K562 (cell line): ENCODE measurements around the gene GATAD2B. TPM values are rescaled to one million over a fixed set of nuclear protein-coding genes. Genes with fewer than 3 reads are reported as not detected.

Source experiments
- ATAC-seq: fragments of 200-7000 bp; cut with Tn5 transposase; 3 replicates; pipeline ENCODE4 v1.9.1; 2020; ENCODE audit warnings: moderate library complexity
- BruUV-seq: library from RNA; stranded (reverse); fragments of 400-500 nt; replicated peaks from 2 replicates; lab custom pipeline; 2021; lab: Mats Ljungman, UMichigan
- CTCF ChIA-PET: fragments of 300-600 bp; formaldehyde crosslinking; extraction: SDS; loops from one replicate; lab custom pipeline; 2021; ENCODE audit warnings: low intra/inter-chr PET ratio; lab: Yijun Ruan, JAX
- POLR2A ChIA-PET: fragments of 300-600, 350-650 bp; sonication (Branson Sonifier 250); formaldehyde crosslinking; extraction: SDS; loops from one replicate; lab custom pipeline; 2021; ENCODE audit warnings: antibody characterized with exemption, inconsistent platforms; lab: Yijun Ruan, JAX
- DNase-seq, 4 experiments: peaks; one replicate each; pipeline versions ENCODE4 v3.0.0 to v3.0.0-alpha.2; 2011 to 2018; ENCODE audit warnings: low spot score in 3 of 4, mixed read lengths in 3 of 4; ENCODE audit errors: extremely low read depth in 1 of 4
- FAIRE-seq: peaks from 2 replicates; lab custom pipeline; 2011; peaks lifted over from hg19 to GRCh38; lab: Jason Lieb, UNC
- H2AFZ ChIP-seq: 2 replicates; pipeline ENCODE4 v1.6.0; 2011; ENCODE audit warnings: low read depth, low read length, control low read depth, inconsistent platforms
- H3K27ac ChIP-seq: fragments of 200-600 bp; 3 replicates; pipeline ENCODE4 v1.8.0; 2011; ENCODE audit warnings: low read depth, mild to moderate bottlenecking, control low read depth, inconsistent platforms, low read length, moderate library complexity, mixed read lengths; ENCODE audit errors: extremely low read depth
- H3K27me3 ChIP-seq, 2 experiments: fragments of 300-600 bp in 1 of 2; 2 replicates in 1 of 2; 3 replicates in 1 of 2; pipeline versions ENCODE4 v1.6.0 to v1.8.0; 2011; ENCODE audit warnings: inconsistent platforms in 2 of 2, low read length in 2 of 2, mild to moderate bottlenecking in 1 of 2, mixed read lengths in 1 of 2, moderate library complexity in 1 of 2; ENCODE audit not compliant: control insufficient read depth in 2 of 2, insufficient read depth in 2 of 2
- H3K36me3 ChIP-seq: fragments of 300-600 bp; 3 replicates; pipeline ENCODE4 v1.8.0; 2011; ENCODE audit warnings: mild to moderate bottlenecking, low read length, inconsistent platforms; ENCODE audit not compliant: control insufficient read depth, insufficient read depth
- H3K4me1 ChIP-seq, 2 experiments: fragments of 200-600 bp in 1 of 2; replicated peaks in 1 of 2; 2 replicates in 1 of 2; 3 replicates in 1 of 2; pipeline versions ENCODE4 v1.5.1 to v1.8.0; 2011; ENCODE audit warnings: inconsistent platforms in 2 of 2, low read length in 2 of 2, mild to moderate bottlenecking in 1 of 2, mixed read lengths in 1 of 2, moderate library complexity in 1 of 2; ENCODE audit not compliant: control insufficient read depth in 2 of 2, insufficient read depth in 2 of 2
- H3K4me2 ChIP-seq: 2 replicates; pipeline ENCODE4 v1.6.1; 2011; ENCODE audit warnings: low read length, control low read depth, inconsistent platforms, mixed read lengths; ENCODE audit not compliant: insufficient read depth
- H3K4me3 ChIP-seq: fragments of 200-600 bp; sonication (generic), shearing (Covaris generic); 2 replicates; pipeline ENCODE4 v1.5.1; 2016; ENCODE audit warnings: control low read depth, inconsistent platforms
- H3K79me2 ChIP-seq: fragments of 200-600 bp; 3 replicates; pipeline ENCODE4 v1.8.0; 2011; ENCODE audit warnings: low read length, inconsistent platforms; ENCODE audit not compliant: control insufficient read depth, insufficient read depth
- H3K9ac ChIP-seq, 2 experiments: 2 replicates each; pipeline versions ENCODE4 v1.6.0 to v1.6.1; 2011; ENCODE audit warnings: low read depth in 2 of 2, low read length in 2 of 2, control low read depth in 1 of 2, inconsistent platforms in 1 of 2, mild to moderate bottlenecking in 1 of 2, mixed read lengths in 1 of 2; ENCODE audit not compliant: insufficient read depth in 1 of 2
- H3K9me1 ChIP-seq: one replicate; pipeline ENCODE4 v1.6.0; 2011; ENCODE audit warnings: inconsistent platforms, mild to moderate bottlenecking, low read length, moderate library complexity; ENCODE audit not compliant: control insufficient read depth, insufficient read depth
- H3K9me3 ChIP-seq: replicated peaks from 2 replicates; pipeline ENCODE4 v1.5.1; 2011; ENCODE audit warnings: low read depth, low read length, inconsistent platforms; ENCODE audit not compliant: control insufficient read depth, insufficient read depth
- H4K20me1 ChIP-seq: replicated peaks from 2 replicates; pipeline ENCODE4 v1.6.1; 2011; ENCODE audit warnings: low read length, inconsistent platforms, mixed read lengths; ENCODE audit not compliant: control insufficient read depth, insufficient read depth
- BRF1 ChIP-seq: IDR thresholded peaks from 3 replicates; pipeline ENCODE4 v1.6.1; 2011; ENCODE audit warnings: borderline replicate concordance, mild to moderate bottlenecking; ENCODE audit not compliant: insufficient read length; ENCODE audit errors: extremely low read depth
- CCAR2 ChIP-seq: fragments of 200-400 bp; formaldehyde crosslinking; IDR thresholded peaks from 2 replicates; pipeline ENCODE4 v1.6.1; 2017; ENCODE audit warnings: mild to moderate bottlenecking, low read depth, low read length
- CTCF ChIP-seq, 3 experiments: IDR thresholded peaks in 2 of 3; conservative IDR thresholded peaks in 1 of 3; 2 replicates each; pipeline ENCODE4 v1.5.1; 2011 to 2012; ENCODE audit warnings: low read length in 3 of 3, mild to moderate bottlenecking in 3 of 3, control low read depth in 2 of 3, improper control_type of control experiment in 1 of 3, inconsistent platforms in 1 of 3, low read depth in 1 of 3, mixed read lengths in 1 of 3, moderate library complexity in 1 of 3; ENCODE audit not compliant: insufficient read depth in 2 of 3
- PKNOX1 ChIP-seq: fragments of 450-650 bp; IDR thresholded peaks from 2 replicates; pipeline ENCODE4 v1.6.1; 2016
- WGBS: fragments of 100-300 bp; shearing (Covaris generic); methylation state at CpG from one replicate; pipeline ENCODE4 v1.1.6; 2016; ENCODE audit warnings: low coverage, mixed read lengths; ENCODE audit not compliant: insufficient coverage; ENCODE audit errors: missing lambda C conversion rate; 5-methylcytosine and 5-hydroxymethylcytosine counted together
- in situ Hi-C: fragments of 300-500 bp; cut with MboI; formaldehyde crosslinking; loops from 4 replicates; pipeline ENCODE4 v1.15.0; 2018; ENCODE audit warnings: inconsistent platforms, mixed read lengths
- intact Hi-C: fragments of 100-400 bp; cut with micrococcal nuclease; formaldehyde crosslinking; loops from 2 replicates; pipeline ENCODE4 v1.14.2; 2022
- polyA plus RNA-seq, 8 experiments: library from polyadenylated mRNA; depleted of rRNA in 4 of 8; stranded (reverse) in 5 of 8; unstranded in 3 of 8; fragments of >200 nt; fragmentation: Nextera tagmentation in 2 of 8; fragmentation: Illumina TruSeq in 1 of 8; extraction: Ambion mirVana in 2 of 8; extraction: Trizol in 1 of 8; gene quantifications; 2 replicates each; pipeline versions ENCODE4 v1.2.1 to v1.2.3, GENCODE V29; 2011 to 2014; ENCODE audit warnings: inconsistent platforms in 1 of 8, missing spikeins in 1 of 8
- total RNA-seq, 7 experiments: library from RNA; depleted of rRNA in 6 of 7; stranded (reverse); fragments of >200 nt in 6 of 7; fragmentation: Illumina TruSeq in 2 of 7; extraction: Trizol in 2 of 7; gene quantifications; 2 replicates each; pipeline versions ENCODE4 v1.2.1 to v1.2.3, GENCODE V29; 2011 to 2021; ENCODE audit warnings: low replicate concordance in 1 of 7
- TF ChIP-seq, protein P1 (sequence below): fragments of 450-650 bp; formaldehyde crosslinking; IDR thresholded peaks from 2 replicates; pipeline ENCODE4 v1.4.0; 2022; ENCODE audit warnings: missing genetic modification characterization
- TF ChIP-seq, protein P2 (sequence below), 2 experiments: fragments of 450-650 bp in 1 of 2; IDR thresholded peaks; 2 replicates each; pipeline ENCODE4 v1.6.1; 2011 to 2017; ENCODE audit warnings: low read depth in 2 of 2, antibody characterized with exemption in 1 of 2, borderline replicate concordance in 1 of 2, low read length in 1 of 2, mild to moderate bottlenecking in 1 of 2, mixed read lengths in 1 of 2; ENCODE audit not compliant: control insufficient read depth in 1 of 2

Gene GATAD2B
- total and polyA plus RNA-seq, 9 of the 15 experiments (the other 6 are each of a cell fraction or from before 2014, with no cell fraction given), result 1.5 to 40.2 (median 4.9) TPM

GRCh38 chr1:153928245-153928644, 5.5 kb upstream of the GATAD2B start:
- BruUV-seq, result no TSS peak
- Histone ChIP-seq H3K27ac (no peak overlapping the region), H3K27me3 (no peaks in the 10 kb centered on the region), H3K9me3 (no peaks in the 10 kb centered on the region), H3K4me2 (no peak overlapping the region), H3K36me3 (peaks cover 30% of the 10 kb centered on the region; the same call in 2 of the 3 replicates), H4K20me1 (no peaks in the 10 kb centered on the region), H2AFZ (no peak overlapping the region), H3K79me2 (no peaks in the 10 kb centered on the region), H3K9ac (no peak overlapping the region), H3K4me3 (no peak overlapping the region), H3K4me1 (peaks cover 0 to 4% of the 10 kb centered on the region in 2 experiments; a peak in 3 of 5 replicates), H3K9me1 (no peaks in the 10 kb centered on the region)
- in situ Hi-C loops (no loop called here), intact Hi-C loops (no loop called here)
- ATAC-seq (no peak; the same call in 1 of the 3 replicates), DNase-seq (no peak), FAIRE-seq (no peak)
- POLR2A ChIA-PET, result interaction anchor here (0.6 to 1.3 kb wide), 5 partner anchors 10 to 62 kb away, joined by 3 to 5 read pairs (median 3); partner anchors contain the start of gene JTB
- CTCF ChIA-PET, result no interaction called here
- no peak for TF ChIP-seq BRF1
- no peak for TF ChIP-seq PKNOX1
- 100% methylated on average over 1 of the region's 1 CpG for WGBS

DNA sequence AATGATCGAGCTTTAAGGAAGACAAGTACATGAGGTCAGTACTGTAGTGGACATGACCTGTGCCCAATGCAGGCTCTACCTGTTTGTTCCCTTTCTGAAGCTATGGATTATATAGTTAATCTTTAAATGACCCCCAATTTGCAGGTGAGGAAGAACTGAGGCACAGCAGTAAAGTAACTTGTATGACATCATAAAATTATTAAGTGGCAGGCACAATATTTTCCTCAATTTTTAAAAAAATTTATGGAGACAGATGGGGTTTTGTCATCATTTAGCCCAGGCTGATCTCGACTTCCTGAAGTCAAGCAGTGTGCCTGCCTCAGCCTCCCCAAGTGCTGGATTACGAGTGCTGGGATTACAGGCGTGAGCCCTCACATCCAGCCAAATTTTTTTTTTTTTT, 3.6 kb upstream of the GATAD2B start:
- intact Hi-C loops (no loop called here), in situ Hi-C loops (no loop called here)
- POLR2A ChIA-PET, result interaction anchor here (1.2 kb wide), 1 partner anchor 44 kb away, joined by 3 read pairs; no protein-coding TSS in a partner anchor
- no peak overlapping the region for H3K4me3 ChIP-seq
- H3K27ac ChIP-seq, result no peak overlapping the region
- no peaks in the 10 kb centered on the region for H3K27me3 ChIP-seq
- WGBS, result 65% methylated on average over 4 of the region's 4 CpGs
- ATAC-seq, result no peak
- no peak for DNase-seq
- H3K4me1 ChIP-seq, result peaks cover 0 to 4% of the 10 kb centered on the region in 2 experiments; a peak in 3 of 5 replicates
- H3K9me1 ChIP-seq, result no peaks in the 10 kb centered on the region
- CTCF ChIA-PET, result no interaction called here
- H4K20me1 ChIP-seq, result no peaks in the 10 kb centered on the region
- no peaks in the 10 kb centered on the region for H3K9me3 ChIP-seq
- no peak overlapping the region for H3K9ac ChIP-seq
- no peak for FAIRE-seq
- H3K79me2 ChIP-seq, result peaks cover 9% of the 10 kb centered on the region
- no peak overlapping the region for H3K4me2 ChIP-seq
- peak overlapping the region; percentile 46; the same call in 1 of the 2 replicates for H2AFZ ChIP-seq
- H3K36me3 ChIP-seq, result peaks cover 16% of the 10 kb centered on the region; the same call in 2 of the 3 replicates
- no TSS peak for BruUV-seq
- TF ChIP-seq, protein P1, sequence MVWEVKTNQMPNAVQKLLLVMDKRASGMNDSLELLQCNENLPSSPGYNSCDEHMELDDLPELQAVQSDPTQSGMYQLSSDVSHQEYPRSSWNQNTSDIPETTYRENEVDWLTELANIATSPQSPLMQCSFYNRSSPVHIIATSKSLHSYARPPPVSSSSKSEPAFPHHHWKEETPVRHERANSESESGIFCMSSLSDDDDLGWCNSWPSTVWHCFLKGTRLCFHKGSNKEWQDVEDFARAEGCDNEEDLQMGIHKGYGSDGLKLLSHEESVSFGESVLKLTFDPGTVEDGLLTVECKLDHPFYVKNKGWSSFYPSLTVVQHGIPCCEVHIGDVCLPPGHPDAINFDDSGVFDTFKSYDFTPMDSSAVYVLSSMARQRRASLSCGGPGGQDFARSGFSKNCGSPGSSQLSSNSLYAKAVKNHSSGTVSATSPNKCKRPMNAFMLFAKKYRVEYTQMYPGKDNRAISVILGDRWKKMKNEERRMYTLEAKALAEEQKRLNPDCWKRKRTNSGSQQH (CRISPR knock-in tag), result no peak
- TF ChIP-seq, protein P2, sequence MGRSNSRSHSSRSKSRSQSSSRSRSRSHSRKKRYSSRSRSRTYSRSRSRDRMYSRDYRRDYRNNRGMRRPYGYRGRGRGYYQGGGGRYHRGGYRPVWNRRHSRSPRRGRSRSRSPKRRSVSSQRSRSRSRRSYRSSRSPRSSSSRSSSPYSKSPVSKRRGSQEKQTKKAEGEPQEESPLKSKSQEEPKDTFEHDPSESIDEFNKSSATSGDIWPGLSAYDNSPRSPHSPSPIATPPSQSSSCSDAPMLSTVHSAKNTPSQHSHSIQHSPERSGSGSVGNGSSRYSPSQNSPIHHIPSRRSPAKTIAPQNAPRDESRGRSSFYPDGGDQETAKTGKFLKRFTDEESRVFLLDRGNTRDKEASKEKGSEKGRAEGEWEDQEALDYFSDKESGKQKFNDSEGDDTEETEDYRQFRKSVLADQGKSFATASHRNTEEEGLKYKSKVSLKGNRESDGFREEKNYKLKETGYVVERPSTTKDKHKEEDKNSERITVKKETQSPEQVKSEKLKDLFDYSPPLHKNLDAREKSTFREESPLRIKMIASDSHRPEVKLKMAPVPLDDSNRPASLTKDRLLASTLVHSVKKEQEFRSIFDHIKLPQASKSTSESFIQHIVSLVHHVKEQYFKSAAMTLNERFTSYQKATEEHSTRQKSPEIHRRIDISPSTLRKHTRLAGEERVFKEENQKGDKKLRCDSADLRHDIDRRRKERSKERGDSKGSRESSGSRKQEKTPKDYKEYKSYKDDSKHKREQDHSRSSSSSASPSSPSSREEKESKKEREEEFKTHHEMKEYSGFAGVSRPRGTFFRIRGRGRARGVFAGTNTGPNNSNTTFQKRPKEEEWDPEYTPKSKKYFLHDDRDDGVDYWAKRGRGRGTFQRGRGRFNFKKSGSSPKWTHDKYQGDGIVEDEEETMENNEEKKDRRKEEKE (IDR thresholded peaks at IDR 0.05; ENCODE audit: borderline replicate concordance in 1 of 2, control insufficient read depth in 1 of 2, low read depth in 2 of 2, low read length in 1 of 2), result no peak
- TF ChIP-seq CTCF (IDR thresholded peaks at IDR 0.05 in 2 of 3, conservative IDR thresholded peaks at IDR 0.05 in 1 of 3; ENCODE audit: insufficient read depth in 2 of 3, low read depth in 1 of 3, low read length in 3 of 3) (no peak), CCAR2 (no peak)
